HG02870 (cell line): ENCODE data around the gene MED17.
A peak's percentile ranks its signal among the peaks of the same experiment; 100 is the strongest.
"Not testable (repeated sequence)": the region's sequence is repeated elsewhere in the genome, so short reads cannot be mapped to it uniquely, and the experiment has no call there.

Experiments used
- ATAC-seq: cut with Tn5 transposase; IDR thresholded peaks from one replicate; pipeline ENCODE4 v1.9.1; 2021; ENCODE audit warnings: mild to moderate bottlenecking, moderate library complexity; ENCODE audit not compliant: unreplicated experiment

MED17 gene, protein sequence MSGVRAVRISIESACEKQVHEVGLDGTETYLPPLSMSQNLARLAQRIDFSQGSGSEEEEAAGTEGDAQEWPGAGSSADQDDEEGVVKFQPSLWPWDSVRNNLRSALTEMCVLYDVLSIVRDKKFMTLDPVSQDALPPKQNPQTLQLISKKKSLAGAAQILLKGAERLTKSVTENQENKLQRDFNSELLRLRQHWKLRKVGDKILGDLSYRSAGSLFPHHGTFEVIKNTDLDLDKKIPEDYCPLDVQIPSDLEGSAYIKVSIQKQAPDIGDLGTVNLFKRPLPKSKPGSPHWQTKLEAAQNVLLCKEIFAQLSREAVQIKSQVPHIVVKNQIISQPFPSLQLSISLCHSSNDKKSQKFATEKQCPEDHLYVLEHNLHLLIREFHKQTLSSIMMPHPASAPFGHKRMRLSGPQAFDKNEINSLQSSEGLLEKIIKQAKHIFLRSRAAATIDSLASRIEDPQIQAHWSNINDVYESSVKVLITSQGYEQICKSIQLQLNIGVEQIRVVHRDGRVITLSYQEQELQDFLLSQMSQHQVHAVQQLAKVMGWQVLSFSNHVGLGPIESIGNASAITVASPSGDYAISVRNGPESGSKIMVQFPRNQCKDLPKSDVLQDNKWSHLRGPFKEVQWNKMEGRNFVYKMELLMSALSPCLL

DNA sequence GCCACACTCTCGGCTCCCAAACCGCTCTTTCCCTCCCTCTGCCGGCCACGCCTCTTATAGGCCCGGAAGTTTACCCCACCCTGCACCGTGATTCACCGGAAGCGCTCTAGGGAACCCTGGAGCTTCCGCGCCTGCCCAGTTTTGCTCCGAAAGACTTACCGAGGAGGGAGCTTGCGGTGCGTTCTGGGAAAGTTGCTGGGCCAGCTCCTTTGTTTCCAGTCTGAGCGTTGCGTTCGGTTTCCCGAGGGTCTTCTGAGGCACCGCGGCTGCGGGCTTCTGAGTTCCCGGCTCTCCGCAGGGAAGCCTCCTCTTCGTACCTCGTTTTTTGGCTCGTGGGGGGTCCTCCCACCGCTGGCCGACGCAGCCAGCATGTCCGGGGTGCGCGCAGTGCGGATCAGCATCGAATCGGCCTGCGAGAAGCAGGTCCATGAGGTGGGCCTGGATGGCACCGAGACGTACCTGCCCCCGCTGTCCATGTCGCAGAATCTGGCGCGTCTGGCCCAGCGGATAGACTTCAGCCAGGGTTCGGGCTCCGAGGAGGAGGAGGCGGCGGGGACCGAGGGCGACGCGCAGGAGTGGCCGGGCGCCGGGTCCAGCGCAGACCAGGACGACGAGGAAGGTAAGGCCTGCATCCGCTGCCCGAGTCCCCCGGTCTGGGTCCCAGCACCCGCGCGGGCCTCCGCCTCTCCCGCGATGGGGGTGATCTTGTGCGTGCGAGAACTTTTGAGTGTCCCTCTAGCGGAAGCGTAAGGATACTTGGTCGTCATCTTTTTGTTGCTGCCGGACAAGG lies at the start of gene MED17:
MED17 (plus strand) TSS at position 138 of the 790 bp plus-strand sequence; CDS start at position 370, 232 bp downstream.
- ATAC-seq = peak; percentile 96

GRCh38 chr11:93734427-93735222 lies 49.5 kb upstream of the MED17 start:
- no peak for ATAC-seq

GRCh38 chr11:93735627-93736026 lies 48.5 kb upstream of the MED17 start:
- ATAC-seq = no peak

DNA sequence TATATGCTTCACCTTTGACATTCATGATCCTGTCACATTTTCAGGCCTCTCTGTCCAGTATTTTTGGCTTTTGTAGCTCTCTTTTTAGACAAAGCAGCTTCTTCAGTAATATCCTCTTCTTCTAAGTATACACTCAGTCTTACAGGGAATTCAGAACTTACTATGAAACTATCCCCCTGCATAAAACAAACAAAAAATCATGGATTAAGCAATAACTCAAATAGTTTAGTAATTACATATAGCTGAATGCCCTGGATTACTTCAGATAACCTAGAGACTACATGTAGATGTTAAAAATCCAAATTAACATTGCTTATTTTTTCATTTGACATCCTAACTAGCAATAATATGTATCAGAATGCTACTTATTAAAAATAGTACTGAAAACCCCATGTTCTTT lies 48.0 kb upstream of the MED17 start:
- ATAC-seq = no peak

GRCh38 chr11:93737904-93738612 lies 46.0 kb upstream of the MED17 start:
- ATAC-seq = no peak

DNA sequence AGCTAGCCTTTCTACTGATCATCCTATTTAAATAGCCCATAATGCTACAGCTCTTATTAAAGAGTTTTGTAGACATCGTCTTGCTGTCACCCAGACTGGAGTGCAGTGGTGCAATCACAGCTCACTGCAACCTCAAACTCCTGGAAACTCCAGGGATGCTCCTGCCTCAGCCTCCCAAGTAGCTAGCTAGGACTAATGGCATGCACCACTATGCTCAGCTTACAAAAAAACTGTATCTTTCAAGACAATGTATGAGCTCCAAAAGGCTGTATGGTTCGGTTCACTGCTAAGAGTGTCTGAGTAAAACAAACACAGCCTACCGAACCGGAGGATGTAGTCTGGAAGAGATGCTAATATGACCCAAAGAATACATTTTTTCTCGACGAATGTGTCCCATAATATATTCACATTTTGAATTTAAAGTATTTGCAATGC lies 45.4 kb upstream of the MED17 start:
- no peak for ATAC-seq

DNA sequence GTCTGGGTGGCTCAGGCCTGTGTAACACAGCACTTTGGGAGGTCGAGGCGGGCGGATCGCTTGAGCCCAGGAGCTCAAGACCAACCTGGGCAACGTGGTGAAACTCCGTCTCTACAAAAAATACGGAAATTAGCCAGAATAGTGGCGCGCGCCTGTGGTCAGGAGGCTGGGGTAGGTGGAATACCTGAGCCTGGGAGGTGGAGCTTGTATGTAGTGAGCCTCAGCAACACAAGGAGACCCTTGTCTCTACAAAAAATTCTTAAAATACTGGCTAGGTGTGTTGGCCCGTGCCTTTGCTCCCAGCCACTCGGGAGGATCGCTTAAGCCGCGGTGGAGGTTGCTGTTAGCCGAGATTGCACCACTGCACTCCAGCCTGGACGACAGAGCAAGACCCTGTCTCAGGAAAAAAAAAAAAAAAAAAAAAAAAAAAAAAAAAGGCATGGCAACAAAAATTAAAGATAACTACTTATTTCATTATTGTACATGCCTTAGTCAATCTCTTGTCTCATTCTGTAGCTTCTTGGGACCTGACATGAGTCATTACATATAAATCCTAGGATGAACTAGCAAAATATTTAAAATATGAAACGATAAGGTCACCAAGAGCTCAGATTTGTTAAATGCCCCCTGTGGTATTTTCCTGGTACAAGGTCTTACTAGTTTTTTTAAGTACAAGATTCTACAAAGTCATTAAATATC lies 43.9 kb upstream of the MED17 start:
- ATAC-seq = peak; percentile 18

DNA sequence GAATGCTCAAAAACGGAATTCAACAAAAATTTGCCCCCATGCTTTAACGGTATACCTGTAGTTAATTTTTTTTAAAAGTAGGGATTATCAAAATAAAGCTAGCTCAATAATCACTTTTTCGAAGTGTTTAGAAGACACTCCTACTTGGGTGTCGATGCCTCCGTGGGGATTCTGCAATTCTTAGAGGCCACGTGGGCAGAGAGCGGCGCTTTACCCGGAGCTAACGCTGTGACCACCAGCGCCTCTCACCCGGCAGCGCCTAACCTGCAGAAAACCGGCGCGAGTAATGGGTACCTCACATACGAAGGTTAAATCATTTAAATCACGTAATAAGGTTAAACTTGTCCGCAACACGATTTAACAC lies 43.4 kb upstream of the MED17 start:
- ATAC-seq = peak; percentile 30

- ATAC-seq = peak; percentile 76
Measured at GRCh38 chr11:93741094-93741881, 42.8 kb upstream of the MED17 start, which contains the start of the genes C11orf54 and TAF1D. TSS of gene C11orf54 (plus strand) at chr11:93741672. CDS start at chr11:93747394, 5,722 bp downstream. TSS of gene TAF1D (minus strand) at chr11:93741495. CDS start at chr11:93739304, 2,191 bp downstream.

DNA sequence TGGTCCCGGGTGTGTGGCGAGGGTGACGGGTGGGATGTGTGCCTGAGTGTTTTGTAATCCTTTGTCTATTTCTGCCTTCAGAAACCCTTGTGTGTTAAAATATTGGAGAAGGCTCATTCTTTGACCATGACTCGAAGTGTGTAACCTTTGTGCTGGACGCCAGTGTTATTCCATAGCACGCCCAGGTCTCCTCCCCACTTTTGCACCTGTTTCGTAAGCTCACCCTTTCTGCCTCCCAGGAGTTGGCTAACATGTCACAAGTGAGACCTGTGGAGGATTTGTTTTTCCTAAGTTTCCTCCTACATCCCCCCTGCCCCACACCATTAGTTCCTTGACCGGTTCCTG lies 42.2 kb upstream of the MED17 start:
- ATAC-seq = peak; percentile 6

- no peak for ATAC-seq
Measured at GRCh38 chr11:93743291-93743690, 40.8 kb upstream of the MED17 start.

GRCh38 chr11:93744669-93745004 lies 39.4 kb upstream of the MED17 start:
- no peak for ATAC-seq

GRCh38 chr11:93745005-93745755 lies 38.9 kb upstream of the MED17 start:
- not testable (repeated sequence) for ATAC-seq

DNA sequence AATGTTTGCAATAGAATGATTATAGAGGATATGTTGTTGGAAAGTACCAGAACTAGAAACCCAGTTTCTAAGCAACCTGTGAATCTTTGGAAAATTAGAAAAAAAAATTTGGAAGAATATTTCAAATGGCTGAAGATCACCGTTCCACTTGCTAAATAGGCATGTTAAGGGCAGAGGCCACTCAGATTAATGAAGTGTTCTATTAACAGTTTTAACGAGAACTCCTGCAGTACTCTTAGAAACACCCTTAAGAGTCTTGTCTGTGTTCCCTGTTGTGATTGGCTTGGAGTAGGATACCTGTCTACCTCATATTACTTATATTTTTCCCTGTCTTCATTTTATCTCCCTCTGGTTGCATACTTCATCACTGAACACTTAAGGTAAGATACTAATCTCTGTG lies 38.0 kb upstream of the MED17 start:
- no peak for ATAC-seq

- ATAC-seq = peak; percentile 53
Measured at GRCh38 chr11:93747122-93747521, 37.0 kb upstream of the MED17 start.

DNA sequence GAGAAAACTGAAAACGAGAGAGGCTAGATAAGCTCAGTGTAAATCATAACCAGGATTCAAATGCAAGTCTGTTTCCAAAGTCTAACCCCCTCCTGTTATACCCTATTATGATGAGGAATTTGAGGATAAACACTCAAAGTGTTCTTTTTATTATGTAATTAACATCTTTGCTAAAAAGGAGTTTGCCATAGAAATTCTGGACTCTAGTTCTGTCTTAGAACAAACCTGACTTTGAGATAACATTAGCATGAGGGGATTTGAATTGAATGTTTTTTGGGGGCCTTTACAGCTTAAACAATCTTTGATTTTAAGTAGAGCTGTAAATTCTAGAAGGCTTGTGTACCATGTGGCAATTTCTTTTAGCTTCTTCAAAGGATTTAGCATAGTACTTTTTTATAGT lies 33.1 kb upstream of the MED17 start:
- ATAC-seq = no peak

DNA sequence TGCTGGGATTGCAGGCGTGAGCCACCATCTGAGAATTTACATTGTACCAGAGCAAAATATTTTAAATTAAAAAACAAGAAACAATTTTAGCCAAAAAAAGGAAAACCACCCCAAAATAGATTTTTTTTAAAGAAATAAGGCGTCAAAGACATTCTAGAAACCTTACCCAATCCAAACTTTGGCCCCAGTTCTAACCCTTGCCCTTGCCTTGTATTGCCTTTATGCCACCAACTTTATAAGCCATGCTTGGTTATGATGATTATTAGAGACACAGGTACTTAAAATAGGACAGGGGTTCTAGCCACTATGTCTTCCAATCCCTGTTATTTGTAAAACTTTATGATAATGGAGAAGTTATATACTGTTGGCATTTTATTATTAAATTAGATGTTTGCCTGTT lies 30.8 kb upstream of the MED17 start:
- ATAC-seq = no peak

DNA sequence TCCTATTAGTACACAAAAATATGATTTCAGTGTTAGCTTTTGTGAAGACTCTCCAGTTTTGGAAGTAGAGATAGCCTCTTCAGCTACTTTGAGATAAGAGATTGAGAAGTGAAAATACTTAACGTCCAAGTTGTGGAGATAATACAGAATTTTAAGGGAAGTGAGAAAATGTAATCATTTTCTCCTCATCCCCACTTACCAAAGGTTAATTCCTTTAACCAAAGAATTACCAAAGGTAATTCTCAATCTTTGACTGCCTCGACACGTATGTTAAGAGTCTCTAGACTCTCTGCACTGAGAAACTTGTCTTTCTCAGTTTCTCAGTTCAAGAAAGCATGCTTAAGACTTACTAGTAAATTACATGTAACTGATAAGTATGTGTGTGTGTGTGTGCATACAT lies 27.3 kb upstream of the MED17 start:
- ATAC-seq = peak; percentile 85
